ENCODE data around the gene LHPP.
A peak's percentile ranks its signal among the peaks of the same experiment; 100 is the strongest.

Gene LHPP

GRCh38 chr10:124624895-124625294 lies 163.3 kb downstream of the LHPP start:
- DNase-seq (ENCODE audit: low read depth in 2 of 2): no peak

GRCh38 chr10:124625831-124626238 lies 164.2 kb downstream of the LHPP start:
- no peak for DNase-seq (ENCODE audit: low read depth in 2 of 2)

- DNase-seq (ENCODE audit: low read depth in 2 of 2): peak; percentile 31 to 33
Measured at GRCh38 chr10:124626759-124627380, 165.2 kb downstream of the LHPP start.

- no peak for DNase-seq (ENCODE audit: low read depth in 2 of 2)
Measured at GRCh38 chr10:124627866-124628675, 166.4 kb downstream of the LHPP start.

- no peak for DNase-seq (ENCODE audit: low read depth in 2 of 2)
Measured at GRCh38 chr10:124628676-124629021, 167.0 kb downstream of the LHPP start.

GRCh38 chr10:124629415-124629814 lies 167.8 kb downstream of the LHPP start:
- DNase-seq (ENCODE audit: low read depth in 2 of 2): no peak

- no peak for DNase-seq (ENCODE audit: low read depth in 2 of 2)
Measured at GRCh38 chr10:124629842-124630241, 168.2 kb downstream of the LHPP start.

- no peak for DNase-seq (ENCODE audit: low read depth in 2 of 2)
Measured at GRCh38 chr10:124630551-124630950, 168.9 kb downstream of the LHPP start.

GRCh38 chr10:124632064-124632531 lies 170.5 kb downstream of the LHPP start:
- peak; percentile 31 to 39 for DNase-seq (ENCODE audit: low read depth in 2 of 2)

- DNase-seq (ENCODE audit: low read depth in 2 of 2): no peak
Measured at GRCh38 chr10:124632566-124632965, 170.9 kb downstream of the LHPP start.

- DNase-seq (ENCODE audit: low read depth in 2 of 2): no peak
Measured at GRCh38 chr10:124636271-124636995, 174.8 kb downstream of the LHPP start.

- DNase-seq (ENCODE audit: low read depth in 2 of 2): no peak
Measured at GRCh38 chr10:124637091-124637700, 175.6 kb downstream of the LHPP start.

GRCh38 chr10:124637746-124638145 lies 176.1 kb downstream of the LHPP start:
- DNase-seq (ENCODE audit: low read depth in 2 of 2): no peak

- no peak for DNase-seq (ENCODE audit: low read depth in 2 of 2)
Measured at GRCh38 chr10:124639206-124639605, 177.6 kb downstream of the LHPP start.

- DNase-seq (ENCODE audit: low read depth in 2 of 2): no peak
Measured at GRCh38 chr10:124639646-124640045, 178.0 kb downstream of the LHPP start.

GRCh38 chr10:124640056-124640455 lies 178.4 kb downstream of the LHPP start:
- DNase-seq (ENCODE audit: low read depth in 2 of 2): no peak

GRCh38 chr10:124640538-124641231 lies 179.1 kb downstream of the LHPP start:
- no peak for DNase-seq (ENCODE audit: low read depth in 2 of 2)

- peak in 1 of 2 donors; percentile 21 for DNase-seq (ENCODE audit: low read depth in 2 of 2)
Measured at GRCh38 chr10:124641282-124642087, 179.9 kb downstream of the LHPP start.

GRCh38 chr10:124642088-124642710 lies 180.6 kb downstream of the LHPP start:
- DNase-seq (ENCODE audit: low read depth in 2 of 2): no peak

GRCh38 chr10:124643330-124644009 lies 181.8 kb downstream of the LHPP start:
- DNase-seq (ENCODE audit: low read depth in 2 of 2): no peak

Data from stimulated activated CD4-positive, alpha-beta T cell treated with anti-CD3 and anti-CD28 coated beads, Interleukin-1b, Interleukin-23, amount 100 ng/mL, for 4 hours (primary cell).